Mesodermal cell (in vitro differentiated cells): ENCODE measurements around the gene AVL9.
A peak's percentile ranks its signal among the peaks of the same experiment; 100 is the strongest.

ENCODE experiments used
- H3K27ac ChIP-seq: 2 replicates; pipeline ENCODE4 v1.7.0; 2013; ENCODE audit warnings: mild to moderate bottlenecking, low read depth, low read length, moderate library complexity; ENCODE audit not compliant: severe bottlenecking
- H3K36me3 ChIP-seq: 2 replicates; pipeline ENCODE4 v1.7.1; 2013; ENCODE audit warnings: mild to moderate bottlenecking, low read length, moderate library complexity; ENCODE audit not compliant: control insufficient read depth, insufficient read depth
- H3K4me1 ChIP-seq: one replicate; pipeline ENCODE4 v1.7.1; 2013; ENCODE audit warnings: mild to moderate bottlenecking, low read length; ENCODE audit not compliant: insufficient read depth, control insufficient read depth, poor library complexity, severe bottlenecking
- H3K4me3 ChIP-seq: 2 replicates; pipeline ENCODE4 v1.7.0; 2013; ENCODE audit warnings: low read length, control low read depth, mild to moderate bottlenecking; ENCODE audit not compliant: insufficient read depth, poor library complexity, severe bottlenecking; ENCODE audit errors: extremely low read depth
- H3K9me3 ChIP-seq: 2 replicates; pipeline ENCODE4 v1.7.1; 2013; ENCODE audit warnings: mild to moderate bottlenecking, low read length, moderate library complexity; ENCODE audit not compliant: control insufficient read depth
- WGBS, 2 experiments: methylation state at CpG; one replicate each; pipeline ENCODE4 v1.1.5; 2013; ENCODE audit warnings: missing lambda C conversion rate in 2 of 2; ENCODE audit not compliant: insufficient coverage in 2 of 2; 5-methylcytosine and 5-hydroxymethylcytosine counted together

AVL9 gene

DNA sequence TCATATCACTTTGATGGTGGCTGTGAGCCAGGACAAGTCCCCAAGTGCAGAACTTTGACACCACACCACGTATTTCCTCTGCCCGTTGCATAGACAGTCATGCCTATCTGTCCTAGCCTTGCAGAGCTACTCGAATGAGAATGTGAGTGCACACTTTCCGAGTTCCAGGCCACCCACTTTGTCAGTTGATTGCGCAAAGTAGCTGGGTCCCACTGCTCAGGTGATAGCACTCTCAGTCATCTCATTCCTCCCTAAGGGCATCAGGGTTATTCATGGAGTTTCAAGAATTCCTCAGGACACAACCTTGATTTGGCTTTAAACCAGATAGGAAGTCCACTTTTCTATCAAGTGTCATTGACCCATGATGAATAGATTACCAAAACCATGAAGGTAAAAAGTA is 24.4 kb upstream of the AVL9 start:
- no peaks in the 10 kb centered on the region for H3K9me3 ChIP-seq
- H3K4me3 ChIP-seq, result no peak overlapping the region
- H3K4me1 ChIP-seq, result no peaks in the 10 kb centered on the region
- 86 to 87% methylated on average over 5 of the region's 5 CpGs for WGBS, 2 experiments
- no peak overlapping the region for H3K27ac ChIP-seq
- H3K36me3 ChIP-seq, result no peaks in the 10 kb centered on the region

DNA sequence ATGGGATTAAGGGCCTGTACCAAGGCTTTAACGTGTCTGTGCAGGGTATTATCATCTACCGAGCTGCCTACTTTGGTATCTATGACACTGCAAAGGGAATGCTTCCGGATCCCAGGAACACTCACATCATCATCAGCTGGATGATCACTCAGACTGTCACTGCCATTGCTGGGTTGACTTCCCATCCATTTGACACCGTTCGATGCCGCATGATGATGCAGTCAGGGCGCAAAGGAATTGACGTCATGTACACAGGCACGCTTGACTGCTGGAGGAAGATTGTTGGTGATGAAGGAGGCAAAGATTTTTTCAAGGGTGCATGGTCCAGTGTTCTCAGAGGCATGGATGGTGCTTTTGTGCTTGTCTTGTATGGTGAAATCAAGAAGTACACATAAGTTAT is 23.3 kb upstream of the AVL9 start:
- Histone ChIP-seq H3K4me3 (no peak overlapping the region), H3K27ac (no peak overlapping the region), H3K9me3 (no peaks in the 10 kb centered on the region), H3K4me1 (no peaks in the 10 kb centered on the region), H3K36me3 (no peaks in the 10 kb centered on the region)
- WGBS, 2 experiments, result 85 to 94% methylated on average over 6 to 9 of the region's 9 CpGs

DNA sequence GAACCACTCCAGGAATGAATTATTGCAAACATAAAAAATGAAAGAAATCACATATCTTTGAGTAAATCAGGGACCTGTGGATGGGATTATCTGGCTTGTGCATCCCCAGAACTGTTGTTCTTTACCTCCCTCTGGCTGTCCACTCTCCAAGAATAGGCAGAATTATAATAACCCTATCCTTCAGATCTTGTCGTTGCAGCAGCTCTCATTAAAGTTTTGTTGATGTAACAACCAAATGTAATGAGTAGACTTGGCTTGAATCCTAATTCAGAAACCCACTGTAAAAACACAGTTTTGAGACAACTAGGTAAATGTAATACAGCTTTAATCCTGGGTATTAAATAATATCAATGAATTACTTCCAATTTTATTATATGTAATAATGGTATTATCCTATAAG is 21.3 kb upstream of the AVL9 start:
- Histone ChIP-seq H3K4me1 (no peaks in the 10 kb centered on the region), H3K9me3 (no peaks in the 10 kb centered on the region), H3K4me3 (no peak overlapping the region), H3K27ac (no peak overlapping the region), H3K36me3 (no peaks in the 10 kb centered on the region)
- no CpG with 5 or more reads among the region's 1 CpG for WGBS, 2 experiments

GRCh38 chr7:32476816-32477648 is 18.3 kb upstream of the AVL9 start:
- Histone ChIP-seq H3K4me3 (no peak overlapping the region), H3K36me3 (no peaks in the 10 kb centered on the region), H3K9me3 (no peaks in the 10 kb centered on the region), H3K4me1 (no peaks in the 10 kb centered on the region), H3K27ac (no peak overlapping the region)
- 80 to 100% methylated on average over 2 of the region's 3 CpGs for WGBS, 2 experiments

DNA sequence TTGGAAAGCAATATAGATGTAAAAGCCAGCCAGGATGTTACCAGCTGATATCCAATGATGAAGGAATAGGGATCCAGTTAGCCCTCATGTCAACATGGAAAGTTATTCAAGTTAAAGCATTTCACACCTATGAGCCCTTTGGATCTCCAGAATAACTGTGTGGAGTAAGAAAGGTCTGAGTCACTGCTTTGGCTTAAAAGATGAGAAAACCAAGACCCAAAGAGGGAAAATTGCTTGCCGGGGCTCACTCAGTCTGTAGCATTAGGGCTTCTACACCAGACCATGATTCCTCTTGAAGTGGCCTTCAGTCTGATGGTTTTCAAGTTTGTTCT is 17.7 kb upstream of the AVL9 start:
- Histone ChIP-seq H3K27ac (no peak overlapping the region), H3K4me1 (no peaks in the 10 kb centered on the region), H3K36me3 (no peaks in the 10 kb centered on the region), H3K9me3 (no peaks in the 10 kb centered on the region), H3K4me3 (no peak overlapping the region)
- WGBS, 2 experiments, result 92% methylated on average over 1 of the region's 1 CpG; no CpG with 5 or more reads in 1 of the 2 experiments

- Histone ChIP-seq H3K36me3 (no peaks in the 10 kb centered on the region), H3K4me3 (no peak overlapping the region), H3K9me3 (no peaks in the 10 kb centered on the region), H3K4me1 (no peaks in the 10 kb centered on the region), H3K27ac (no peak overlapping the region)
- 71% methylated on average over 1 of the region's 2 CpGs; no CpG with 5 or more reads in 1 of the 2 experiments for WGBS, 2 experiments
These were observed 15.6 kb upstream of the AVL9 start for GRCh38 chr7:32479574-32480200.

GRCh38 chr7:32481176-32481575 is 14.1 kb upstream of the AVL9 start:
- H3K4me1 ChIP-seq, result no peaks in the 10 kb centered on the region
- no CpG with 5 or more reads among the region's 1 CpG for WGBS, 2 experiments
- no peaks in the 10 kb centered on the region for H3K36me3 ChIP-seq
- no peaks in the 10 kb centered on the region for H3K9me3 ChIP-seq
- H3K27ac ChIP-seq, result no peak overlapping the region
- H3K4me3 ChIP-seq, result no peak overlapping the region

- WGBS, 2 experiments, result 80 to 86% methylated on average over 1 of the region's 3 CpGs
- Histone ChIP-seq H3K9me3 (no peaks in the 10 kb centered on the region), H3K27ac (no peak overlapping the region), H3K36me3 (no peaks in the 10 kb centered on the region), H3K4me1 (no peaks in the 10 kb centered on the region), H3K4me3 (no peak overlapping the region)
These were observed 13.4 kb upstream of the AVL9 start for GRCh38 chr7:32481921-32482320.

- Histone ChIP-seq H3K36me3 (peaks cover 15% of the 10 kb centered on the region), H3K4me3 (peak overlapping the region; percentile 85), H3K27ac (peak overlapping the region; percentile 74), H3K9me3 (no peaks in the 10 kb centered on the region), H3K4me1 (no peaks in the 10 kb centered on the region)
- WGBS, 2 experiments, result 0% methylated on average over 5 to 8 of the region's 9 CpGs
These were observed 5.5 kb upstream of the AVL9 start for GRCh38 chr7:32489788-32490126.

GRCh38 chr7:32490127-32490796 is 5.0 kb upstream of the AVL9 start, which contains the start of gene LSM5:
LSM5 (minus strand) TSS chr7:32490380; CDS start chr7:32490365, 15 bp downstream.
- Histone ChIP-seq H3K9me3 (no peaks in the 10 kb centered on the region), H3K4me1 (no peaks in the 10 kb centered on the region), H3K36me3 (peaks cover 15% of the 10 kb centered on the region), H3K27ac (peak within 1 kb of the TSS; percentile 80), H3K4me3 (peak within 1 kb of the TSS; percentile 85)
- WGBS, 2 experiments, result 0 to 4% methylated on average over 26 to 30 of the region's 38 CpGs

DNA sequence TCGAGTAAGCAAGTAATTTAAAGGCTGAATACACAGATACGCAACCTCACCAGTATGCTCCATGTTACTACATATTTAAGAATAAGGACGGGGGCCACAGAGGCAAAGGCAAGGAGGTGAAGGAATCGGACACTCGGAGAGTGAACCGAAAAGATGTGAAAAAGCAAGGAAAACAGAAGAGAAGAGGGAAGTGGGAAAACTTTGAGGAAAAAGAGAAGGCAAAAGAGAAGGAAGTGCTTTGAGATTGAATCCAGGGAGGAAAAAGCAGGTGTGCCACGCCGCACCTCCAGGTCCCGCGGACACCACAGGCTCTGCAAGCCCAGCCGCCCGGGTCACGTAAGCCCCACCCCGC is 367 bp upstream of the AVL9 start:
- H3K36me3 ChIP-seq, result peaks cover 24% of the 10 kb centered on the region
- peak overlapping the region; percentile 90 for H3K4me3 ChIP-seq
- H3K27ac ChIP-seq, result peak overlapping the region; percentile 58
- 0% methylated on average over 3 to 4 of the region's 14 CpGs for WGBS, 2 experiments
- H3K9me3 ChIP-seq, result peaks cover 3% of the 10 kb centered on the region
- H3K4me1 ChIP-seq, result no peaks in the 10 kb centered on the region
